ENCODE data around the gene CLRN3. TPM values are rescaled to one million over a fixed set of nuclear protein-coding genes. Genes with fewer than 3 reads are reported as not detected.

The CLRN3 gene
- total and polyA plus RNA-seq, 4 donors, result 0.17 to 0.36 (median 0.19) TPM

GRCh38 chr10:127928021-127928806 is 35.5 kb upstream of the CLRN3 start:
- no peaks in the 10 kb centered on the region for H3K36me3 ChIP-seq (ENCODE audit: control insufficient read depth, insufficient read depth, low read length)
- H3K27ac ChIP-seq (ENCODE audit: low read depth, low read length), result peak overlapping the region; percentile 1
- no peak overlapping the region for H3K4me3 ChIP-seq (ENCODE audit: low read depth, low read length)
- no peak for DNase-seq (ENCODE audit: low read depth in 4 of 6, low spot score in 6 of 6)
- WGBS (ENCODE audit: insufficient coverage), result no CpG with 5 or more reads among the region's 10 CpGs
- peaks cover 4% of the 10 kb centered on the region for H3K4me1 ChIP-seq (ENCODE audit: control insufficient read depth, insufficient read depth, low read length)
- no peaks in the 10 kb centered on the region for H3K27me3 ChIP-seq (ENCODE audit: control insufficient read depth, insufficient read depth, low read length)
- H3K9me3 ChIP-seq (ENCODE audit: control insufficient read depth, insufficient read depth, low read length), result no peaks in the 10 kb centered on the region

DNA sequence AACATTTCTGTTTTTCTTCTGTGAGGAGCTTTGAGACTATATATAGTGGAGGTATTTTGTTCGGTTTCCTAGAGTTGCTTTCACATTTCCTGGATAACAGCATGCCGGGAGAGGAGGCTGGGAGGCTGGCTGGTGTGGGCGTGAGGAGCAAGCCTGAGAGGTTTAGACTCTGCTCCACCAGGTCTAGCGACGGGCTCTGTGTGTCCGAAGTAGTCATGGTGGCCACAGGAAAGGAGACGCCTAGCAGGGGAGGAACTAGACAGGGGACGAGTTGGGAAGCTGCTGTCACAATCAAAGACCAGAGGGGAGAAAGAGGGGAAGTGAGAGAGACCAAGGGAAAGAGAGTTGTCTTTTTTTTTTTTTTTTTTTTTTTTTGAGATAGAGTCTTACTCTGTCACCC is 33.7 kb upstream of the CLRN3 start:
- peak overlapping the region; percentile 8 for H3K27ac ChIP-seq (ENCODE audit: low read depth, low read length)
- H3K4me3 ChIP-seq (ENCODE audit: low read depth, low read length), result no peak overlapping the region
- DNase-seq (ENCODE audit: low read depth in 4 of 6, low spot score in 6 of 6), result no peak
- peaks cover 19% of the 10 kb centered on the region for H3K4me1 ChIP-seq (ENCODE audit: control insufficient read depth, insufficient read depth, low read length)
- H3K27me3 ChIP-seq (ENCODE audit: control insufficient read depth, insufficient read depth, low read length), result no peaks in the 10 kb centered on the region
- no peaks in the 10 kb centered on the region for H3K36me3 ChIP-seq (ENCODE audit: control insufficient read depth, insufficient read depth, low read length)
- WGBS (ENCODE audit: insufficient coverage), result 89% methylated on average over 7 of the region's 8 CpGs
- H3K9me3 ChIP-seq (ENCODE audit: control insufficient read depth, insufficient read depth, low read length), result no peaks in the 10 kb centered on the region

- no peak overlapping the region for H3K27ac ChIP-seq (ENCODE audit: low read depth, low read length)
- no peaks in the 10 kb centered on the region for H3K9me3 ChIP-seq (ENCODE audit: control insufficient read depth, insufficient read depth, low read length)
- DNase-seq (ENCODE audit: low read depth in 4 of 6, low spot score in 6 of 6), result no peak
- no peaks in the 10 kb centered on the region for H3K27me3 ChIP-seq (ENCODE audit: control insufficient read depth, insufficient read depth, low read length)
- H3K4me3 ChIP-seq (ENCODE audit: low read depth, low read length), result no peak overlapping the region
- WGBS (ENCODE audit: insufficient coverage), result 80% methylated on average over 4 of the region's 6 CpGs
- no peaks in the 10 kb centered on the region for H3K36me3 ChIP-seq (ENCODE audit: control insufficient read depth, insufficient read depth, low read length)
- peaks cover 24% of the 10 kb centered on the region for H3K4me1 ChIP-seq (ENCODE audit: control insufficient read depth, insufficient read depth, low read length)
These were observed 32.9 kb upstream of the CLRN3 start for GRCh38 chr10:127925471-127926207.

- whole genome bisulfite sequencing (ENCODE audit: insufficient coverage), result no CpG with 5 or more reads among the region's 1 CpG
- Histone ChIP-seq H3K27ac (ENCODE audit: low read depth, low read length) (no peak overlapping the region), H3K27me3 (ENCODE audit: control insufficient read depth, insufficient read depth, low read length) (no peaks in the 10 kb centered on the region), H3K4me3 (ENCODE audit: low read depth, low read length) (no peak overlapping the region), H3K4me1 (ENCODE audit: control insufficient read depth, insufficient read depth, low read length) (peaks cover 27% of the 10 kb centered on the region), H3K9me3 (ENCODE audit: control insufficient read depth, insufficient read depth, low read length) (no peaks in the 10 kb centered on the region), H3K36me3 (ENCODE audit: control insufficient read depth, insufficient read depth, low read length) (no peaks in the 10 kb centered on the region)
- no peak for DNase-seq (ENCODE audit: low read depth in 4 of 6, low spot score in 6 of 6)
These were observed 30.9 kb upstream of the CLRN3 start for GRCh38 chr10:127923646-127924045.

DNA sequence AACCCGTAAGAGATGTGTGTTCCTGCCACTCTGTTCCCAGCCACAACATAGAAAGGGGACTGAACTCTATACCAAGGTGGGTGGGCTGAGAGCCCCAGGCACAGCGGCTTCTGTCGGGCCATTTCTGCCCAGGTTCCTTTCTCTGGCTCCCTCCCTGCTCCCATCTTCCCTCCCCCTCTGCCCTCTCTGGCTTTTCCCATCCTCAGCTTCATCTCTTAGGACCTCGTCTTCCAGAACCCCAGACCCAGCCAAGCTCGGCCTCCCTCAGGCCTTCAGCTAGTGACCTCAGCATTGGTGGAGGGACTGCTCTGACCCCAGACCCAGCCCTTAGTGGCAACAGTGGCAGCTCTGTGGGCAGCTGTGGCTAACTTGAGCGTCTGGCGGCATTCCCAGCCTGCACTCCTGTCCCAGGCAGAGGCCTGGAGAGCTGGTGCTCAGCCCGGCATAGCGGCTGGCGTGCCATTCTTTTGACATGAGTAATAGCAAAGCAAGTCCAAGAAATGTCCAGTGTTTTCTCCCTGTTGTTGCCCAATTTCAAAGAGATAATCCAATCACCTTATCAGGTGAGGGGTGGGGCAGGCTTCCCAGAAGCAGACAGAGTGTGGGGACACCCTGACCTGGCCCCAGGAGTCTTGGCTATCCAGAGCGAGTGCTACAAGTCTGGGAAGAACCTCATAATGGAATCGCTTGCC is 30.1 kb upstream of the CLRN3 start:
- no peak for DNase-seq (ENCODE audit: low read depth in 4 of 6, low spot score in 6 of 6)
- Histone ChIP-seq H3K27me3 (ENCODE audit: control insufficient read depth, insufficient read depth, low read length) (no peaks in the 10 kb centered on the region), H3K4me1 (ENCODE audit: control insufficient read depth, insufficient read depth, low read length) (peaks cover 27% of the 10 kb centered on the region), H3K9me3 (ENCODE audit: control insufficient read depth, insufficient read depth, low read length) (no peaks in the 10 kb centered on the region), H3K27ac (ENCODE audit: low read depth, low read length) (peak overlapping the region; percentile 11), H3K36me3 (ENCODE audit: control insufficient read depth, insufficient read depth, low read length) (no peaks in the 10 kb centered on the region), H3K4me3 (ENCODE audit: low read depth, low read length) (no peak overlapping the region)
- 74% methylated on average over 12 of the region's 12 CpGs for WGBS (ENCODE audit: insufficient coverage)

DNA sequence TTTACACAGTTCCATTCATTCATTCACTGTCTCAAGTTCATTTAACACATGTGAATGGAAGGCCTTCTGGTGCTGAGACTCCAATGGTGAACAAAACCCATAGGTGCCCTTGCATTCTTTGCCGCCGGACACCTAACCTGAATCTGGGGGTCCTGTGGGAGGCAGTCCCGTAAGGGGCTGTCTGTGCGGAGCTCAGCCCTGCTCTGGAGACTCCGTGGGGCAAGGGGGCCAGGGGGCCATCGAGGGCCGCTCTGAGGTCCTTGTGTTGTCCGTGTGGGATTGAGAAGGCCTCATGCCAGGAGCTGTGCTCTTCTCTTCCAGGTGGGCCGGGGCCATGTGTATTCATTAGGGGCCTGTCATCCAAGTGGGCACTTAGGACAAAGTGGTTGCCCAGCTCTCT is 29.5 kb upstream of the CLRN3 start:
- no peaks in the 10 kb centered on the region for H3K27me3 ChIP-seq (ENCODE audit: control insufficient read depth, insufficient read depth, low read length)
- H3K9me3 ChIP-seq (ENCODE audit: control insufficient read depth, insufficient read depth, low read length), result no peaks in the 10 kb centered on the region
- no peak overlapping the region for H3K4me3 ChIP-seq (ENCODE audit: low read depth, low read length)
- H3K27ac ChIP-seq (ENCODE audit: low read depth, low read length), result no peak overlapping the region
- DNase-seq (ENCODE audit: low read depth in 4 of 6, low spot score in 6 of 6), result no peak
- no peaks in the 10 kb centered on the region for H3K36me3 ChIP-seq (ENCODE audit: control insufficient read depth, insufficient read depth, low read length)
- 93% methylated on average over 9 of the region's 9 CpGs for WGBS (ENCODE audit: insufficient coverage)
- H3K4me1 ChIP-seq (ENCODE audit: control insufficient read depth, insufficient read depth, low read length), result peaks cover 27% of the 10 kb centered on the region

GRCh38 chr10:127921753-127922145 is 29.0 kb upstream of the CLRN3 start:
- 84% methylated on average over 2 of the region's 2 CpGs for WGBS (ENCODE audit: insufficient coverage)
- H3K27ac ChIP-seq (ENCODE audit: low read depth, low read length), result no peak overlapping the region

GRCh38 chr10:127921075-127921752 is 28.5 kb upstream of the CLRN3 start:
- peaks cover 27% of the 10 kb centered on the region for H3K4me1 ChIP-seq (ENCODE audit: control insufficient read depth, insufficient read depth, low read length)
- H3K27ac ChIP-seq (ENCODE audit: low read depth, low read length), result no peak overlapping the region

More at GRCh38 chr10:127921753-127922145, 29.0 kb upstream of the CLRN3 start:
- no peak for DNase-seq (ENCODE audit: low read depth in 4 of 6, low spot score in 6 of 6)
- H3K4me1 ChIP-seq (ENCODE audit: control insufficient read depth, insufficient read depth, low read length), result peaks cover 27% of the 10 kb centered on the region
- H3K9me3 ChIP-seq (ENCODE audit: control insufficient read depth, insufficient read depth, low read length), result no peaks in the 10 kb centered on the region
- peaks cover 2% of the 10 kb centered on the region for H3K36me3 ChIP-seq (ENCODE audit: control insufficient read depth, insufficient read depth, low read length)
- H3K4me3 ChIP-seq (ENCODE audit: low read depth, low read length), result no peak overlapping the region
- no peaks in the 10 kb centered on the region for H3K27me3 ChIP-seq (ENCODE audit: control insufficient read depth, insufficient read depth, low read length)

GRCh38 chr10:127920306-127921074 is 27.7 kb upstream of the CLRN3 start:
- H3K4me3 ChIP-seq (ENCODE audit: low read depth, low read length), result no peak overlapping the region
- H3K9me3 ChIP-seq (ENCODE audit: control insufficient read depth, insufficient read depth, low read length), result no peaks in the 10 kb centered on the region
- peaks cover 4% of the 10 kb centered on the region for H3K36me3 ChIP-seq (ENCODE audit: control insufficient read depth, insufficient read depth, low read length)
- peaks cover 26% of the 10 kb centered on the region for H3K4me1 ChIP-seq (ENCODE audit: control insufficient read depth, insufficient read depth, low read length)
- H3K27me3 ChIP-seq (ENCODE audit: control insufficient read depth, insufficient read depth, low read length), result no peaks in the 10 kb centered on the region
- no peak overlapping the region for H3K27ac ChIP-seq (ENCODE audit: low read depth, low read length)
- no peak for DNase-seq (ENCODE audit: low read depth in 4 of 6, low spot score in 6 of 6)
- WGBS (ENCODE audit: insufficient coverage), result 92% methylated on average over 11 of the region's 11 CpGs

More at GRCh38 chr10:127921075-127921752, 28.5 kb upstream of the CLRN3 start:
- DNase-seq (ENCODE audit: low read depth in 4 of 6, low spot score in 6 of 6), result no peak
- H3K36me3 ChIP-seq (ENCODE audit: control insufficient read depth, insufficient read depth, low read length), result peaks cover 4% of the 10 kb centered on the region
- H3K4me3 ChIP-seq (ENCODE audit: low read depth, low read length), result no peak overlapping the region
- WGBS (ENCODE audit: insufficient coverage), result 86% methylated on average over 11 of the region's 11 CpGs
- no peaks in the 10 kb centered on the region for H3K27me3 ChIP-seq (ENCODE audit: control insufficient read depth, insufficient read depth, low read length)
- no peaks in the 10 kb centered on the region for H3K9me3 ChIP-seq (ENCODE audit: control insufficient read depth, insufficient read depth, low read length)

Measured in spinal cord (tissue), 10 donors.